NCI-H460 (cell line): ENCODE measurements around the gene STOM. TPM values are rescaled to one million over a fixed set of nuclear protein-coding genes. Genes with fewer than 3 reads are reported as not detected.
"Not testable (repeated sequence)": the region's sequence is repeated elsewhere in the genome, so short reads cannot be mapped to it uniquely, and the experiment has no call there.

Source experiments
- DNase-seq: peaks from one replicate; pipeline ENCODE4 v3.0.0-alpha.2; 2016; ENCODE audit warnings: low read depth; ENCODE audit errors: extremely low read depth
- total RNA-seq: library from RNA; depleted of rRNA; stranded (reverse); fragments of >200 nt; shearing (Covaris generic); gene quantifications from 2 replicates; pipeline ENCODE4 v1.2.3, GENCODE V29; 2014

Gene STOM
- total RNA-seq, 1 experiment from 2014 or later: 53.9 TPM

- DNase-seq: no peak
These were observed 66.3 kb downstream of the STOM start for GRCh38 chr9:121303456-121304451.

GRCh38 chr9:121302786-121303185 is 67.3 kb downstream of the STOM start:
- DNase-seq: no peak

- no peak for DNase-seq
These were observed 67.7 kb downstream of the STOM start for GRCh38 chr9:121302341-121302740.

DNA sequence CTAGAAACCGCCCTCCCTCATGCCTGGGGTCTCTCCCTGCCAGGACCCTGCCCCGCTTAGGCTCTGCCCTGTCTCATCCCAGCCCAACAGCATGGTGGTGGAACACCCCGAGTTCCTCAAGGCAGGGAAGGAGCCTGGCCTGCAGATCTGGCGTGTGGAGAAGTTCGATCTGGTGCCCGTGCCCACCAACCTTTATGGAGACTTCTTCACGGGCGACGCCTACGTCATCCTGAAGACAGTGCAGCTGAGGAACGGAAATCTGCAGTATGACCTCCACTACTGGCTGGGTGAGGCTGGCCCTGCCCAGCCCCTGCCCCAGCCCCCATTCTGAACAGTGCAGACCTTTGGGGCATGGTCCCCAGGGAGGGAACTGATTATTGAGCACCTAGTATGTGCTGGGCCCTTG is 68.2 kb downstream of the STOM start:
- DNase-seq: no peak

DNA sequence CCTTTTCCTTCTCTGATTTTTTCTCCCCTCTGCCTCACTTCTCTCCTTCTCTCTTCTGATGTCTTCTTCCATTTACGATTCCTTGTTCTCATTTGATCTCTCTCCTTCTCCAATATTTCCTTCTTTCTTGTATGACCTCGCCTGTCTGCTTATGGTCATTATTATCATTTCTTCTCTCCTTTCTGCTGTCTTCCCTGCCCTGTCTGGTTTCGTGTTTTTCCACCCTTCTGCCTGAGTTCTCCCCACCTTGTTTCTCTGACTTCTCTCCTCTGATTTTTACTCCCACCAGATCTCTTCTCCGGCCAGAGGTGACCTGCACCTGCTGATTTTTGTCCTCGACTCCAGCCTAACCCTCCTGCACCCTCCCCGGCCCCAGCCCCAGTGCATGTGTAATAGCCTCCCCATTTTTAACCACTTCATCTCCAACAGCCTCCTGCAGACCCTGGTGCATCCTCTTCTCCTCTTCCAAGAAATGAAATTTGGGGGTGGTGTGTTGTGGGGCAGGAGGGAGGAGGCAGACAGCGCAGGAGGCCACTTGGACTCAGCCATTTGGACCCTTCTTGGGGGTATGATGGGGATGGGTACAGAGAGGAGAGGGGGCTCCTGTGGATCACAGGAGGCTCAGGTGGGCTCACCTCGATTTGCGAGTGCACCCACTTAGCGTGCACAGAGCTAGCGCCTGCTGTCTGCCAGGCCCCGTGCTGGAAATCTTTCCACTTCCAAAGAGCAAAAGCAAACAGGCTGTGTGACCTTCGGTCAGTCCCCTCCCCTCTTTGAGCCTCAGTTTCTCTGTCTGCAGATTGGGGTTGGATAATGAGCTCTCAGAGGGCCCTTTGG is 69.5 kb downstream of the STOM start:
- no peak for DNase-seq

GRCh38 chr9:121299467-121300282 is 70.4 kb downstream of the STOM start:
- no peak for DNase-seq

GRCh38 chr9:121298689-121299466 is 71.2 kb downstream of the STOM start:
- no peak for DNase-seq

DNA sequence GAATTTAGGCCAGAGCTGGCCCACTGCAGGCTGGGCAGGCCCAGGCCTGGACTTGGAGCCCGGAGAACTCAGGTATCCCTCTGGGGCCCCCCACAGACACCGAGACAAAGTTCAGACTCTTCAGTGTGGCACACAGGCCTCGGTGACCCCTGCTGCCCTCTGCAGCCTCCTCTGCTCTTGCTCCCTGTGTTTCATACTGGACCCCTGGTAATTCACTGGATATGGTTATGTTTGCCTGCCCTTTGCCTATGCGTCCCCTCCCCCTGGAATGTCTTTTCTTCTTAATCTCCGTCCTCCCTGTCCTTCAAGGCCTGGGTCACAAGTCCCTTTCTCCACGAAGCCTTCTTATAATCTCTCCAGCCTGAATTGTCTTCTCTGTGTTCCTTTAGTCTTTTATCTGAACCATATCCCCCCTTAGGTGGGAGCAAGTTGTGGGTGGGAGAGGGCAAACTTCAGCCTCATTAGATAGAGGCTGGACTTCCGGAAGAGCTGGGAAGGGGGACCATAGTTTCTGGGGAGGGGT is 72.0 kb downstream of the STOM start:
- DNase-seq: no peak

DNA sequence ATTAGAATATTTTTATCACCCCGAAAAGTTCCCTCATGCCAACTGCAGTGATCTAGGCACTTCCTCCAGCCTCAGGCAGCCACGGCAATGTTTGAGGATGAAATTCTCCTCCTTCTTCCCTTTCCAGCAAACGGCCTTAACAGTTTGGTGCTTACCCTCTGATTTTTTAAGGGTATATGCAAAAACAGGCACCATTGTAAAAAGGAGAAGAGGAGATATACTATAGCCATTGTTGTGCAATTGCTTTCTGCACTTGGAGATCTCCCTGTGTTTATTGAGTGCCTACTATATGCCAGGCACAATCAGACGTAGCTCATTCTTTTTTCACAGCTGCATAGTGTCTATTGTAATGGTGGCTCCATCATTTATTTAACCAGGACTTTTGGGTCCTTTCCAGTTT is 72.7 kb downstream of the STOM start:
- DNase-seq: no peak

GRCh38 chr9:121296213-121297127 is 73.6 kb downstream of the STOM start:
- DNase-seq: no peak

- no peak for DNase-seq
These were observed 74.3 kb downstream of the STOM start for GRCh38 chr9:121295662-121296191.

DNA sequence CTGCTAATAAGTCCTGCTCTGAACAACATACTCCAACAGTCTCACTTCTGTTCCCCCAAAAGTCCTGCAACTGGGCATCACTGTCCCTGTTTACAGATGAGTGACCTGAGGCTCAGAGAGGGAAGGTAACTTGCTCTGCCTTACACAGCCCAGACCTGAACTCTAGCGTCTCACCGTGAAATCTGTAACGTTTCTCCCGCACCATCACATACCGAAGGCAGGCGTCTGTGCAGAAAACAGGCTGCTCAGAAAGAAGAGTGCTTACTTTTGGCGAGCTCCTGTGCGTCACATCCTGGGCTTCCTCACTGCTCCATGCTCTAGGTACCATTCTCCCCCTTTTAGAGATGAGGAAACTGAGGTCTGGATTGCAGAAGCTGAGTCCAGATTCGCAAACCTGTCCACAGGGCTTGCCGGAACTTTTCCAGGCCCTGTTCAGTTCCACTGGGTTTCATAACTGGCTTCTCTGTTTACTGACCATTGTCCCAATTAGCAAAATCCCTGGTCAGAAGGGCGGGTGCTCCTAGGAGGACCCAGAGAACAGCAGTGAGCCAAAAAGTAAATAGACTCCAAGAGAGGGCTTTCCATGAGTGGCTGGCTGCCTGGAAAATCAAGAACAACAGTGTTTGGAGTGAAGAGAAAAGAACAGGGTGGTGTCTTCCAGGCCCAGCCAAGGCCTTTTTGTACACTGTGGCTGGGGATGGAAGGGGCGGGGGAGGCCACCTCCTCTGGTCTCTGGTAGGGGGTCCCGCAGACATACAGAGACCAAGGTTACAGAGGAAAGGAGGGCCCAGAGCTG is 75.0 kb downstream of the STOM start:
- DNase-seq: no peak

GRCh38 chr9:121294151-121294743 is 75.8 kb downstream of the STOM start:
- no peak for DNase-seq

DNA sequence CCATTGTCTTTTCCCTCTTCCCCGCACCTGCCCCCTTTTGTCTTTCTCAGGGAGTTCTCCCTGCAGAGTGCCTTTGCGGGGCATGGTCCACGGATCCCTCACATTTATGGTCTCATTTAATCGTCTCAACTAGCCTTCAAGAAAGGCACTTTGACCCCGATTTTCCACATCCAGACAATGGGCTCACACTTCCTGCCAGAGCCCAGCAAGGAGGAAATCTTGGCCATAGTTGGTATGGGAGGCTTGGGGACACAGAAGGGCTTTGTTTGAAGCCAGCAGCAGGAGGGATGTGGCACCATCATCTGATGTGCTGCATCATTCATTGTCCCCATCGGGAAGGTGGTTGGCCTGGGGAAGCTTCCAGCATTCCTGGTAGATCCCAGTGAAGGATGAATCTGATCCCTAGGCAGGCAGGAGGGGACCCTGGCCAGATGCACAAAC is 77.2 kb downstream of the STOM start:
- no peak for DNase-seq

GRCh38 chr9:121292051-121292450 is 78.0 kb downstream of the STOM start:
- DNase-seq: no peak

DNA sequence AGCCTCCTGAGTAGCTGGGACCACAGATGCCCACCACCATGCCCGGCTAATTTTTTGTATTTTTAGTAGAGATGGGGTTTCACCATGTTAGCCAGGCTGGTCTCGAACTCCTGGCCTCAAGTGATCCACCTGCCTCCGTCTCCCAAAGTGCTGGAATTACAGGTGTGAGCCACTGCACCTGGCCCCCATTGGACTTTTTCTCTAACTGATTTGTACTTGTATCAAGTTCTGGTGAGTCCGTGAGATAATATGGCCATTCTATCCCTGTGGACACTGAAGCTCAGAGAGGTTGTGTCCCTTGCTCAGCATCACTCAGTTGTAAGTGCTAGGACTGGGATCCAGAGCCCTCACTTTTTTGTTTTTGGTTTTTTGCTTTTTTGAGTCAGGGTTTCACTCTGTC is 78.5 kb downstream of the STOM start:
- not testable (repeated sequence) for DNase-seq

DNA sequence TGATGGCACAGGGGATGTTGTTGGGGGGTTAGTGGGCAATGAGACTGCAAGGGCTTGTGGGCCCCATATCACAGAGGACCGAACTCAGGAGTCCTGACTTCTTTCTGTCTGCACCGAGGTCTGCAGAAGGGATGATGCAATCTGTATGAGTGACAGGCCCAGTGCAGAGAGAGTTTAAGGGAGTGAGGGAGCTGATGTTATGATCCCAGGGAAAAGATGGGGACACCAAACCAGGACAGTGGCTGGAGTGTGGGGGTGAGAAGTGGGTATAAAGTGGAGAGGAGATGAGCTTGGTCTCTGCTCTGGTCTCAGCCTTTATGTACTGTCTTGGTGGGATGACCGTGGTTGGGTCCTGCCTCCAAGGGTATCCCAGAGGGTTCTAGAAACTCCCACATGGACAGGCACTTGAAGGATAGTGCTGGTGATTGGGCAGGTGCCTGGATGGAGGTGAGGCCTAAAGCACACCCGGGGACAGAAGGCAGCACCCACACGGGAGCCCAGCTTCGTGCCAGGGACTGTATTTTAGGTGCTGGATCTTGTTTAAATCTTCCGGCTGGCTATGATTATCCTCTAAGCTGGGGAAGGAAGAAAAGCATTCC is 80.2 kb downstream of the STOM start:
- no peak for DNase-seq
